ENCODE measurements around the gene FOXS1. TPM values are rescaled to one million over a fixed set of nuclear protein-coding genes. Genes with fewer than 3 reads are reported as not detected.

FOXS1 gene
- total RNA-seq, 1 donor from 2014 or later, result not detected

DNA sequence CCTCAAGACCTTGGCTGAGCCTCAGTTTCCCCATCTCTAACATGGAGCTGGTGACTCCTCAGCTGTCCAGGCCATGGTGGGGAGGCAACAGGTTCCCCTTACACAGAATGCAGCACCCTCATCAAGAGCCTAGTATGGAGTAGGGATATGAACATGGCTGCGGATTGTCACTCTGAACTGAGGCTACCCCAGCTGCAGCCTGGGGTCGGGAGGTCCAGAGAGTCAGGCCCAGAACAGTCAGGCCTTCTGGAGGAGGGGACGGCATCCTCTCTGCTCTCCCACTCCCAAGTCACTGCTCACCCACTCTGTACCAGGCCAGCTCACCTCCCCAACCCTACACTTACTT lies 1.4 kb upstream of the FOXS1 start:
- ChIA-PET CTCF (interaction anchor here (0.6 to 4.3 kb wide), 14 partner anchors 8 to 578 kb away, joined by 3 to 43 read pairs (median 4); partner anchors contain the start of gene PDRG1), POLR2A (interaction anchor here (0.9 kb wide), 1 partner anchor 48 kb away, joined by 3 read pairs; no protein-coding TSS in a partner anchor)
- H3K4me1 Mint-ChIP-seq, result no peaks in the 10 kb centered on the region
- intact Hi-C loops (cut with micrococcal nuclease), result loop anchor here (1.0 to 5.0 kb wide), 2 partner anchors 24 to 284 kb away; no protein-coding TSS in a partner anchor
- TF ChIP-seq, protein P1, sequence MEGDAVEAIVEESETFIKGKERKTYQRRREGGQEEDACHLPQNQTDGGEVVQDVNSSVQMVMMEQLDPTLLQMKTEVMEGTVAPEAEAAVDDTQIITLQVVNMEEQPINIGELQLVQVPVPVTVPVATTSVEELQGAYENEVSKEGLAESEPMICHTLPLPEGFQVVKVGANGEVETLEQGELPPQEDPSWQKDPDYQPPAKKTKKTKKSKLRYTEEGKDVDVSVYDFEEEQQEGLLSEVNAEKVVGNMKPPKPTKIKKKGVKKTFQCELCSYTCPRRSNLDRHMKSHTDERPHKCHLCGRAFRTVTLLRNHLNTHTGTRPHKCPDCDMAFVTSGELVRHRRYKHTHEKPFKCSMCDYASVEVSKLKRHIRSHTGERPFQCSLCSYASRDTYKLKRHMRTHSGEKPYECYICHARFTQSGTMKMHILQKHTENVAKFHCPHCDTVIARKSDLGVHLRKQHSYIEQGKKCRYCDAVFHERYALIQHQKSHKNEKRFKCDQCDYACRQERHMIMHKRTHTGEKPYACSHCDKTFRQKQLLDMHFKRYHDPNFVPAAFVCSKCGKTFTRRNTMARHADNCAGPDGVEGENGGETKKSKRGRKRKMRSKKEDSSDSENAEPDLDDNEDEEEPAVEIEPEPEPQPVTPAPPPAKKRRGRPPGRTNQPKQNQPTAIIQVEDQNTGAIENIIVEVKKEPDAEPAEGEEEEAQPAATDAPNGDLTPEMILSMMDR (IDR thresholded peaks at IDR 0.05), result no peak
- peaks cover 21% of the 10 kb centered on the region for H3K27me3 Mint-ChIP-seq
- no peak for ATAC-seq (ENCODE audit: low read depth)
- no peak overlapping the region for H3K4me3 Mint-ChIP-seq
- H3K36me3 Mint-ChIP-seq (ENCODE audit: low read depth), result no peaks in the 10 kb centered on the region
- H3K9me3 Mint-ChIP-seq, result no peaks in the 10 kb centered on the region
- no peak for DNase-seq
- no peak overlapping the region for H3K27ac Mint-ChIP-seq

DNA sequence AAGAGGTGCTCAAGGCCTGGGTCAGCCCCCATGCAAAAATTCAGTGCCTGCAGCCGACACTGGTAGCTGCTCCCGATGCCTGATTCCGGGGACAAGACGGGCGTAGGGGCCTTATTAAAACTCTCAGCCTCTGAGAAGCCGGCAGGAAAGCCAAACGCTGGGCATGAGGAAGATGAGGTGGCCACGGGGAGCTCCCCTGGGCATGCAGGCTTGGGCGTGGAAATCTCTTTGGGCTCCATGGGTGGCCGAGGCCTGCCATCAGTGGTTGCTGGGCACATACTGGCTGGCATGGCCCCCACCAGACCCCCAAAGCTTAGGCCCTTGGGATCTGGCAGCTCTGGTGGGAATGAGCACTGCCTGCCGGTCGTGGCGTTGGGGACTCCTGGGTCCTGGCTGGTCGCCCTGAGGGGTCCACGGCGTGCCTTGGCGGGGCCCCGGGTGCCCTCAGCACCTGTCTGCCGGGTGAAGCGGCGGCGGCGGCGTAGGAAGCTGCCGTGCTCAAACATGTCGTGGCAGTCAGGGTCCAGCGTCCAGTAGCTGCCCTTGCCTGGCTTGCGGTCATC lies 586 bp downstream of the FOXS1 start:
- intact Hi-C loops (cut with micrococcal nuclease), result loop anchor here (5.0 kb wide), 1 partner anchor 283 kb away; no protein-coding TSS in a partner anchor
- no peak overlapping the region for H3K27ac Mint-ChIP-seq
- no peaks in the 10 kb centered on the region for H3K4me1 Mint-ChIP-seq
- TF ChIP-seq, protein P1 (IDR thresholded peaks at IDR 0.05), result no peak
- no peaks in the 10 kb centered on the region for H3K36me3 Mint-ChIP-seq (ENCODE audit: low read depth)
- DNase-seq (no peak), ATAC-seq (ENCODE audit: low read depth) (no peak)
- H3K9me3 Mint-ChIP-seq, result no peaks in the 10 kb centered on the region
- no peak overlapping the region for H3K4me3 Mint-ChIP-seq
- ChIA-PET POLR2A (no interaction called here), CTCF (interaction anchor here (1.0 to 4.3 kb wide), 2 partner anchors 11 to 22 kb away, joined by 3 to 43 read pairs; no protein-coding TSS in a partner anchor)
- H3K27me3 Mint-ChIP-seq, result peaks cover 8% of the 10 kb centered on the region

DNA sequence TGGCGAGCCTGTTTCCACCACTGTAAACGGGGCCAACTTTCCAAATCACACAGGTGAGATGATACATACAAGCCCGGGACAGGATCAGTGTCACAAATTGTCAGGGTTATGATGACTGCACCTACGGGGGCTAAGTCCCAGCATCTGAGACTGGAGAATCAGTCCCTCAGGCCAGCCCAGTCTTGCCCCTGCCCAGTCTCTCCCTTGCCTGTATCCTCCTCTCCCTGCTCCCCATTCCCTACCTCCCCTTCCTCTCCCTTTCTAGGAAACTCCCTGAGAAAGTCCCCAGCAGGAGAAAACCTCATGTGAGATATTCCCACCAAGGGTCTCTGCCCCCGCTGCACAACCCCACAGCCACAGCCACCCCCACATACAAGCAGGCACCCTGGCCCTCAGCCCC lies 1.5 kb downstream of the FOXS1 start:
- Mint-ChIP-seq H3K4me1 (no peaks in the 10 kb centered on the region), H3K27me3 (peaks cover 3% of the 10 kb centered on the region), H3K4me3 (no peak overlapping the region), H3K9me3 (no peaks in the 10 kb centered on the region), H3K27ac (no peak overlapping the region), H3K36me3 (ENCODE audit: low read depth) (no peaks in the 10 kb centered on the region)
- TF ChIP-seq, protein P1 (IDR thresholded peaks at IDR 0.05), result no peak
- DNase-seq (no peak), ATAC-seq (ENCODE audit: low read depth) (no peak)
- ChIA-PET POLR2A (no interaction called here), CTCF (no interaction called here)
- intact Hi-C loops (cut with micrococcal nuclease), result no loop called here

DNA sequence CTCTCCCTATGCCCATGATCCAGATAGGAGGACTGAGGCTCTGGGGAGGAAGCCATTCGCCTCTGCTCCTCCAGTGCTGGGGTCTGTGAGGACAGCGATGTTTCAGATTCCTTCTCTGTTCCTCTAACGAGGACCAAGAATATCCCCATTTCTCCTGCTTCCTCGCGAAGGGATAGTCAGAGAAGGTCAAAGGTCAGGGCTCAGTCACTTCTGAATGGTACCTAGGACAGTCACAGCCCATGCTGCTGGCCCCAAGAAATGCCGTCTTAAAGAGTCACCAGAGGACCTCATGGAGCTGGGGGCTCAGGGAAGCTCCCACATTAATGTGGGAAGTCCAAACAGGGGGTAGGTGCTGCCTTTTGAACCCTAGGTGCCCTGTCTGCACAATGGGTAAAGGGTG lies 2.1 kb downstream of the FOXS1 start:
- ATAC-seq (ENCODE audit: low read depth), result no peak
- no peaks in the 10 kb centered on the region for H3K36me3 Mint-ChIP-seq (ENCODE audit: low read depth)
- no peaks in the 10 kb centered on the region for H3K27me3 Mint-ChIP-seq
- DNase-seq, result no peak
- intact Hi-C loops (cut with micrococcal nuclease), result no loop called here
- POLR2A ChIA-PET, result no interaction called here
- H3K4me3 Mint-ChIP-seq, result no peak overlapping the region
- no peaks in the 10 kb centered on the region for H3K4me1 Mint-ChIP-seq
- TF ChIP-seq, protein P1 (IDR thresholded peaks at IDR 0.05), result no peak
- H3K27ac Mint-ChIP-seq, result no peak overlapping the region
- no peaks in the 10 kb centered on the region for H3K9me3 Mint-ChIP-seq
- CTCF ChIA-PET, result interaction anchor here (1.1 kb wide), 1 partner anchor 109 kb away, joined by 3 read pairs; the partner anchor contains the start of gene PDRG1

DNA sequence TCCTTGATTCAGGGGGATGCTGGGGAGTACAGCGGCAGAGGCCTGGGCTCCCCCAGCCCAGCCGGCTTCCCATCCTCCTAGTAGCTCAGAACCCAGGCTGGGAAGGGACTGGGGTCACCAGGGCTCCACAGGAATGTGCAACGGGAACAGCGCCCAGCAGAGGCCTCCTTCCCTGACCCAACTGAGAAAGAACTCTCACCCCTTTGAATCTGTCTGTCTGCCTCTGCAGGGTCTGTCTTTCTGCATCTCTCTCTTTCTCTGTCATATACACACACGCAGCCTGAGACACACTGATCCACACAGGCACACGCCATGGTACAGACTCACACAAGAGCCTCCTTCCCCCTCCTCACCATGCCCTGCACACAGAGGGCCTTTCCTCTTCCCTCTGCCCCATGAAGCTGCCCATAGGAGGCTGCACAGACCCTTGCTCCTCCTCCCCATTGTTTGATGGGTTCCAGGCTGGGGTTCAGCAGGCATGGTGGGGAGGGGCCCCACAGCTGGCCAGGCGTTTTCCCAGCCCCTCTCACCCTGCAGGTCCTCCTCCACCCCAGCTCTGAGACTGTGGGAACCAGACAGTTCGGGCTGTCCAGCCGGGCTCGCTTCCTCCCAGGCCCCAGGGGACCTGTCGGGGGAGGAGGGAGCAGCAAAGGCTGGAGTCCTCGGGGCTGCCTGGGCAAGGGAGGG lies 2.8 kb downstream of the FOXS1 start:
- intact Hi-C loops (cut with micrococcal nuclease), result no loop called here
- ChIA-PET CTCF (interaction anchor here (1.1 kb wide), 1 partner anchor 110 kb away, joined by 3 read pairs; the partner anchor contains the start of gene PDRG1), POLR2A (no interaction called here)
- Mint-ChIP-seq H3K4me3 (no peak overlapping the region), H3K27me3 (no peaks in the 10 kb centered on the region), H3K4me1 (no peaks in the 10 kb centered on the region), H3K9me3 (no peaks in the 10 kb centered on the region), H3K27ac (no peak overlapping the region), H3K36me3 (ENCODE audit: low read depth) (no peaks in the 10 kb centered on the region)
- no peak for ATAC-seq (ENCODE audit: low read depth)
- no peak for DNase-seq
- TF ChIP-seq, protein P1 (IDR thresholded peaks at IDR 0.05), result no peak
